HEK293 (cell line): ENCODE results near the gene MAML2.

ENCODE experiments used
- CTCF ChIA-PET: fragments of 350-600 bp; formaldehyde crosslinking; extraction: SDS; loops from one replicate; lab custom pipeline; 2021; ENCODE audit warnings: antibody characterized with exemption; lab: Yijun Ruan, JAX
- POLR2A ChIA-PET: fragments of 300-600 bp; formaldehyde crosslinking; extraction: SDS; loops from one replicate; lab custom pipeline; 2020; ENCODE audit warnings: antibody characterized with exemption, inconsistent platforms; lab: Yijun Ruan, JAX
- H3K27ac ChIP-seq: fragments of 200-500 bp; sonication (Bioruptor generic); 2 replicates; pipeline ENCODE4 v1.5.1; 2014; ENCODE audit warnings: low read depth, low read length, control low read depth, inconsistent platforms; ENCODE audit errors: extremely low read depth
- H3K36me3 ChIP-seq, 2 experiments: fragments of 200-500 bp in 1 of 2; sonication (Bioruptor generic) in 1 of 2; 1 replicate in 1 of 2; 2 replicates in 1 of 2; pipeline ENCODE4 v1.5.1; 2014 to 2017; ENCODE audit warnings: inconsistent platforms in 2 of 2, low read length in 2 of 2; ENCODE audit not compliant: control insufficient read depth in 2 of 2, insufficient read depth in 1 of 2
- H3K4me1 ChIP-seq: fragments of 200-500 bp; sonication (Bioruptor generic); 2 replicates; pipeline ENCODE4 v1.5.1; 2014; ENCODE audit warnings: mild to moderate bottlenecking, low read length, inconsistent platforms; ENCODE audit not compliant: control insufficient read depth, insufficient read depth
- H3K4me3 ChIP-seq: 2 replicates; pipeline ENCODE4 v1.5.1; 2011; ENCODE audit warnings: low read depth, mild to moderate bottlenecking, control low read depth, low read length, moderate library complexity
- H3K9me3 ChIP-seq: fragments of 200-500 bp; sonication (Bioruptor generic); 2 replicates; pipeline ENCODE4 v1.5.1; 2014; ENCODE audit warnings: low read depth, low read length, inconsistent platforms; ENCODE audit not compliant: control insufficient read depth, insufficient read depth
- BCL11A ChIP-seq: fragments of 450-650 bp; formaldehyde crosslinking; IDR thresholded peaks from 2 replicates; pipeline ENCODE4 v1.5.1; 2016; ENCODE audit warnings: low read depth, missing biosample characterization, missing genetic modification characterization
- GLIS1 ChIP-seq: fragments of 450-650 bp; formaldehyde crosslinking; IDR thresholded peaks from 2 replicates; pipeline ENCODE4 v1.5.1; 2016; ENCODE audit warnings: missing biosample characterization, missing genetic modification characterization
- IKZF3 ChIP-seq: fragments of 450-650 bp; IDR thresholded peaks from 2 replicates; pipeline ENCODE4 v1.5.0; 2018; ENCODE audit warnings: missing biosample characterization, mild to moderate bottlenecking, missing genetic modification characterization, moderate library complexity
- KLF7 ChIP-seq: fragments of 450-650 bp; formaldehyde crosslinking; IDR thresholded peaks from 2 replicates; pipeline ENCODE4 v1.5.1; 2016; ENCODE audit warnings: missing biosample characterization, missing genetic modification characterization, borderline replicate concordance
- REPIN1 ChIP-seq: fragments of 450-650 bp; formaldehyde crosslinking; IDR thresholded peaks from 2 replicates; pipeline ENCODE4 v1.5.1; 2017; ENCODE audit warnings: missing biosample characterization, missing genetic modification characterization, low read depth
- SP2 ChIP-seq: fragments of 450-650 bp; formaldehyde crosslinking; IDR thresholded peaks from 2 replicates; pipeline ENCODE4 v1.5.1; 2016; ENCODE audit warnings: missing biosample characterization, missing genetic modification characterization
- ZIC2 ChIP-seq: fragments of 450-650 bp; formaldehyde crosslinking; IDR thresholded peaks from 2 replicates; pipeline ENCODE4 v1.5.1; 2016; ENCODE audit warnings: missing biosample characterization, missing genetic modification characterization
- ZNF140 ChIP-seq: fragments of 450-650 bp; formaldehyde crosslinking; IDR thresholded peaks from 2 replicates; pipeline ENCODE4 v1.5.1; 2016; ENCODE audit warnings: missing biosample characterization, missing genetic modification characterization
- ZNF18 ChIP-seq: fragments of 450-650 bp; formaldehyde crosslinking; IDR thresholded peaks from 2 replicates; pipeline ENCODE4 v1.5.1; 2016; ENCODE audit warnings: missing biosample characterization, missing genetic modification characterization
- ZNF394 ChIP-seq: fragments of 450-650 bp; formaldehyde crosslinking; IDR thresholded peaks from 2 replicates; pipeline ENCODE4 v1.5.1; 2016; ENCODE audit warnings: missing biosample characterization, missing genetic modification characterization, mild to moderate bottlenecking, moderate library complexity, borderline replicate concordance
- ZNF626 ChIP-seq: fragments of 450-650 bp; sonication (Bioruptor Pico); formaldehyde crosslinking; IDR thresholded peaks from 2 replicates; pipeline ENCODE4 v1.5.1; 2018; ENCODE audit warnings: missing biosample characterization, missing genetic modification characterization, inconsistent platforms
- ZNF704 ChIP-seq: fragments of 450-650 bp; formaldehyde crosslinking; IDR thresholded peaks from 2 replicates; pipeline ENCODE4 v1.5.1; 2016; ENCODE audit warnings: missing biosample characterization, missing genetic modification characterization
- ZNF830 ChIP-seq: fragments of 450-650 bp; IDR thresholded peaks from 2 replicates; pipeline ENCODE4 v1.5.0; 2018; ENCODE audit warnings: missing biosample characterization, missing genetic modification characterization, low read depth, mild to moderate bottlenecking, moderate library complexity
- TF ChIP-seq, protein P1 (sequence below): fragments of 450-650 bp; formaldehyde crosslinking; IDR thresholded peaks from 2 replicates; pipeline ENCODE4 v1.5.1; 2017; ENCODE audit warnings: missing biosample characterization, missing genetic modification characterization
- TF ChIP-seq, protein P2 (sequence below): fragments of 450-650 bp; formaldehyde crosslinking; IDR thresholded peaks from 2 replicates; pipeline ENCODE4 v1.5.1; 2016; ENCODE audit warnings: missing biosample characterization, missing genetic modification characterization, borderline replicate concordance
- TF ChIP-seq, protein P3 (sequence below): fragments of 450-650 bp; formaldehyde crosslinking; IDR thresholded peaks from 2 replicates; pipeline ENCODE4 v1.5.1; 2016; ENCODE audit warnings: missing biosample characterization, missing genetic modification characterization
- TF ChIP-seq, protein P4 (sequence below): fragments of 450-650 bp; formaldehyde crosslinking; IDR thresholded peaks from 2 replicates; pipeline ENCODE4 v1.5.1; 2016; ENCODE audit warnings: missing biosample characterization, missing genetic modification characterization, borderline replicate concordance

The MAML2 gene

GRCh38 chr11:96110302-96110701 is 232.7 kb downstream of the MAML2 start:
- ChIA-PET POLR2A (no interaction called here), CTCF (interaction anchor here (0.7 kb wide), 1 partner anchor 84 kb away, joined by 3 read pairs; no protein-coding TSS in a partner anchor)
- TF ChIP-seq ZNF830 (tag by site-specific recombination): no peak
- TF ChIP-seq, protein P1, sequence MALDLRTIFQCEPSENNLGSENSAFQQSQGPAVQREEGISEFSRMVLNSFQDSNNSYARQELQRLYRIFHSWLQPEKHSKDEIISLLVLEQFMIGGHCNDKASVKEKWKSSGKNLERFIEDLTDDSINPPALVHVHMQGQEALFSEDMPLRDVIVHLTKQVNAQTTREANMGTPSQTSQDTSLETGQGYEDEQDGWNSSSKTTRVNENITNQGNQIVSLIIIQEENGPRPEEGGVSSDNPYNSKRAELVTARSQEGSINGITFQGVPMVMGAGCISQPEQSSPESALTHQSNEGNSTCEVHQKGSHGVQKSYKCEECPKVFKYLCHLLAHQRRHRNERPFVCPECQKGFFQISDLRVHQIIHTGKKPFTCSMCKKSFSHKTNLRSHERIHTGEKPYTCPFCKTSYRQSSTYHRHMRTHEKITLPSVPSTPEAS (tag by site-specific recombination): no peak
- TF ChIP-seq ZIC2 (tag by site-specific recombination): no peak
- TF ChIP-seq ZNF394 (tag by site-specific recombination): no peak
- TF ChIP-seq ZNF18 (tag by site-specific recombination): no peak
- TF ChIP-seq KLF7 (tag by site-specific recombination): no peak
- TF ChIP-seq ZNF704 (tag by site-specific recombination): no peak
- TF ChIP-seq IKZF3: no peak
- no peak for TF ChIP-seq GLIS1 (tag by site-specific recombination)
- no peak for TF ChIP-seq ZNF626 (tag by site-specific recombination)
- TF ChIP-seq, protein P2, sequence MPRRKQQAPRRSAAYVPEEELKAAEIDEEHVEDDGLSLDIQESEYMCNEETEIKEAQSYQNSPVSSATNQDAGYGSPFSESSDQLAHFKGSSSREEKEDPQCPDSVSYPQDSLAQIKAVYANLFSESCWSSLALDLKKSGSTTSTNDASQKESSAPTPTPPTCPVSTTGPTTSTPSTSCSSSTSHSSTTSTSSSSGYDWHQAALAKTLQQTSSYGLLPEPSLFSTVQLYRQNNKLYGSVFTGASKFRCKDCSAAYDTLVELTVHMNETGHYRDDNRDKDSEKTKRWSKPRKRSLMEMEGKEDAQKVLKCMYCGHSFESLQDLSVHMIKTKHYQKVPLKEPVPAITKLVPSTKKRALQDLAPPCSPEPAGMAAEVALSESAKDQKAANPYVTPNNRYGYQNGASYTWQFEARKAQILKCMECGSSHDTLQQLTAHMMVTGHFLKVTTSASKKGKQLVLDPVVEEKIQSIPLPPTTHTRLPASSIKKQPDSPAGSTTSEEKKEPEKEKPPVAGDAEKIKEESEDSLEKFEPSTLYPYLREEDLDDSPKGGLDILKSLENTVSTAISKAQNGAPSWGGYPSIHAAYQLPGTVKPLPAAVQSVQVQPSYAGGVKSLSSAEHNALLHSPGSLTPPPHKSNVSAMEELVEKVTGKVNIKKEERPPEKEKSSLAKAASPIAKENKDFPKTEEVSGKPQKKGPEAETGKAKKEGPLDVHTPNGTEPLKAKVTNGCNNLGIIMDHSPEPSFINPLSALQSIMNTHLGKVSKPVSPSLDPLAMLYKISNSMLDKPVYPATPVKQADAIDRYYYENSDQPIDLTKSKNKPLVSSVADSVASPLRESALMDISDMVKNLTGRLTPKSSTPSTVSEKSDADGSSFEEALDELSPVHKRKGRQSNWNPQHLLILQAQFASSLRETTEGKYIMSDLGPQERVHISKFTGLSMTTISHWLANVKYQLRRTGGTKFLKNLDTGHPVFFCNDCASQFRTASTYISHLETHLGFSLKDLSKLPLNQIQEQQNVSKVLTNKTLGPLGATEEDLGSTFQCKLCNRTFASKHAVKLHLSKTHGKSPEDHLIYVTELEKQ: no peak
- no peak for TF ChIP-seq SP2 (tag by site-specific recombination)
- TF ChIP-seq, protein P3, sequence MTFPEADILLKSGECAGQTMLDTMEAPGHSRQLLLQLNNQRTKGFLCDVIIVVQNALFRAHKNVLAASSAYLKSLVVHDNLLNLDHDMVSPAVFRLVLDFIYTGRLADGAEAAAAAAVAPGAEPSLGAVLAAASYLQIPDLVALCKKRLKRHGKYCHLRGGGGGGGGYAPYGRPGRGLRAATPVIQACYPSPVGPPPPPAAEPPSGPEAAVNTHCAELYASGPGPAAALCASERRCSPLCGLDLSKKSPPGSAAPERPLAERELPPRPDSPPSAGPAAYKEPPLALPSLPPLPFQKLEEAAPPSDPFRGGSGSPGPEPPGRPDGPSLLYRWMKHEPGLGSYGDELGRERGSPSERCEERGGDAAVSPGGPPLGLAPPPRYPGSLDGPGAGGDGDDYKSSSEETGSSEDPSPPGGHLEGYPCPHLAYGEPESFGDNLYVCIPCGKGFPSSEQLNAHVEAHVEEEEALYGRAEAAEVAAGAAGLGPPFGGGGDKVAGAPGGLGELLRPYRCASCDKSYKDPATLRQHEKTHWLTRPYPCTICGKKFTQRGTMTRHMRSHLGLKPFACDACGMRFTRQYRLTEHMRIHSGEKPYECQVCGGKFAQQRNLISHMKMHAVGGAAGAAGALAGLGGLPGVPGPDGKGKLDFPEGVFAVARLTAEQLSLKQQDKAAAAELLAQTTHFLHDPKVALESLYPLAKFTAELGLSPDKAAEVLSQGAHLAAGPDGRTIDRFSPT (tag by site-specific recombination): no peak
- no peak for TF ChIP-seq ZNF140 (tag by site-specific recombination)
- TF ChIP-seq BCL11A (tag by site-specific recombination): no peak
- TF ChIP-seq, protein P4, sequence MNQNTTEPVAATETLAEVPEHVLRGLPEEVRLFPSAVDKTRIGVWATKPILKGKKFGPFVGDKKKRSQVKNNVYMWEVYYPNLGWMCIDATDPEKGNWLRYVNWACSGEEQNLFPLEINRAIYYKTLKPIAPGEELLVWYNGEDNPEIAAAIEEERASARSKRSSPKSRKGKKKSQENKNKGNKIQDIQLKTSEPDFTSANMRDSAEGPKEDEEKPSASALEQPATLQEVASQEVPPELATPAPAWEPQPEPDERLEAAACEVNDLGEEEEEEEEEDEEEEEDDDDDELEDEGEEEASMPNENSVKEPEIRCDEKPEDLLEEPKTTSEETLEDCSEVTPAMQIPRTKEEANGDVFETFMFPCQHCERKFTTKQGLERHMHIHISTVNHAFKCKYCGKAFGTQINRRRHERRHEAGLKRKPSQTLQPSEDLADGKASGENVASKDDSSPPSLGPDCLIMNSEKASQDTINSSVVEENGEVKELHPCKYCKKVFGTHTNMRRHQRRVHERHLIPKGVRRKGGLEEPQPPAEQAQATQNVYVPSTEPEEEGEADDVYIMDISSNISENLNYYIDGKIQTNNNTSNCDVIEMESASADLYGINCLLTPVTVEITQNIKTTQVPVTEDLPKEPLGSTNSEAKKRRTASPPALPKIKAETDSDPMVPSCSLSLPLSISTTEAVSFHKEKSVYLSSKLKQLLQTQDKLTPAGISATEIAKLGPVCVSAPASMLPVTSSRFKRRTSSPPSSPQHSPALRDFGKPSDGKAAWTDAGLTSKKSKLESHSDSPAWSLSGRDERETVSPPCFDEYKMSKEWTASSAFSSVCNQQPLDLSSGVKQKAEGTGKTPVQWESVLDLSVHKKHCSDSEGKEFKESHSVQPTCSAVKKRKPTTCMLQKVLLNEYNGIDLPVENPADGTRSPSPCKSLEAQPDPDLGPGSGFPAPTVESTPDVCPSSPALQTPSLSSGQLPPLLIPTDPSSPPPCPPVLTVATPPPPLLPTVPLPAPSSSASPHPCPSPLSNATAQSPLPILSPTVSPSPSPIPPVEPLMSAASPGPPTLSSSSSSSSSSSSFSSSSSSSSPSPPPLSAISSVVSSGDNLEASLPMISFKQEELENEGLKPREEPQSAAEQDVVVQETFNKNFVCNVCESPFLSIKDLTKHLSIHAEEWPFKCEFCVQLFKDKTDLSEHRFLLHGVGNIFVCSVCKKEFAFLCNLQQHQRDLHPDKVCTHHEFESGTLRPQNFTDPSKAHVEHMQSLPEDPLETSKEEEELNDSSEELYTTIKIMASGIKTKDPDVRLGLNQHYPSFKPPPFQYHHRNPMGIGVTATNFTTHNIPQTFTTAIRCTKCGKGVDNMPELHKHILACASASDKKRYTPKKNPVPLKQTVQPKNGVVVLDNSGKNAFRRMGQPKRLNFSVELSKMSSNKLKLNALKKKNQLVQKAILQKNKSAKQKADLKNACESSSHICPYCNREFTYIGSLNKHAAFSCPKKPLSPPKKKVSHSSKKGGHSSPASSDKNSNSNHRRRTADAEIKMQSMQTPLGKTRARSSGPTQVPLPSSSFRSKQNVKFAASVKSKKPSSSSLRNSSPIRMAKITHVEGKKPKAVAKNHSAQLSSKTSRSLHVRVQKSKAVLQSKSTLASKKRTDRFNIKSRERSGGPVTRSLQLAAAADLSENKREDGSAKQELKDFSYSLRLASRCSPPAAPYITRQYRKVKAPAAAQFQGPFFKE (tag by site-specific recombination): no peak
- TF ChIP-seq REPIN1 (tag by site-specific recombination): no peak
- Histone ChIP-seq H3K36me3 (no peaks in the 10 kb centered on the region), H3K4me1 (no peaks in the 10 kb centered on the region), H3K27ac (no peak overlapping the region), H3K9me3 (no peaks in the 10 kb centered on the region), H3K4me3 (no peak overlapping the region)
